T-cell (primary cell): Measurements from ENCODE around the gene DLG1. TPM values are rescaled to one million over a fixed set of nuclear protein-coding genes. Genes with fewer than 3 reads are reported as not detected.

Experiments
- ATAC-seq, 4 experiments: fragments of 200-7000 bp in 3 of 4; fragments of 150-1000 bp in 1 of 4; cut with Tn5 transposase; replicated peaks in 1 of 4; 1 replicate in 3 of 4; 2 replicates in 1 of 4; pipeline ENCODE4 v1.10.0; 2021; ENCODE audit warnings: moderate library complexity in 3 of 4, mild to moderate bottlenecking in 2 of 4, moderate number of reproducible peaks in 1 of 4
- CTCF ChIA-PET, 2 donors: fragments of 300-600 bp; sonication (Branson Sonifier 250); formaldehyde crosslinking; loops; one replicate each; lab custom pipeline; 2022; ENCODE audit warnings: antibody characterized with exemption in 2 of 2; lab: Charles Lee
- POLR2A ChIA-PET, 2 donors: fragments of 300-600 bp; sonication (Branson Sonifier 250); formaldehyde crosslinking; loops; one replicate each; lab custom pipeline; 2022; ENCODE audit warnings: antibody characterized with exemption in 2 of 2; lab: Charles Lee
- DNase-seq, 35 experiments: peaks; one replicate each; pipeline versions ENCODE4 v3.0.0 to v3.0.0-alpha.2; 2013 to 2023
- H3K27ac ChIP-seq: one replicate; pipeline ENCODE4 v1.5.1; 2013; ENCODE audit warnings: low read length
- H3K27me3 ChIP-seq, 2 experiments: replicated peaks in 1 of 2; 1 replicate in 1 of 2; 2 replicates in 1 of 2; pipeline versions ENCODE4 v1.6.1 to v1.7.0; 2013; ENCODE audit warnings: low read length in 1 of 2, mixed read lengths in 1 of 2; ENCODE audit not compliant: control insufficient read depth in 2 of 2, insufficient read depth in 2 of 2; ENCODE audit errors: extremely low read depth in 1 of 2
- H3K36me3 ChIP-seq, 2 donors: 1 replicate in 1 of 2; 2 replicates in 1 of 2; pipeline versions ENCODE4 v1.6.1 to v1.7.0; 2013; ENCODE audit warnings: low read length in 1 of 2; ENCODE audit not compliant: control insufficient read depth in 2 of 2, insufficient read depth in 1 of 2; ENCODE audit errors: extremely low read depth in 1 of 2
- H3K4me1 ChIP-seq, 2 experiments: 1 replicate in 1 of 2; 2 replicates in 1 of 2; pipeline versions ENCODE4 v1.6.1 to v1.7.0; 2013; ENCODE audit warnings: low read length in 2 of 2, mixed read lengths in 1 of 2; ENCODE audit not compliant: insufficient read depth in 2 of 2, control insufficient read depth in 1 of 2; ENCODE audit errors: extremely low read depth in 1 of 2
- H3K4me3 ChIP-seq, 2 donors: 1 replicate in 1 of 2; 2 replicates in 1 of 2; pipeline versions ENCODE4 v1.5.1 to v1.7.0; 2013; ENCODE audit warnings: mild to moderate bottlenecking in 2 of 2, low read length in 1 of 2, moderate library complexity in 1 of 2; ENCODE audit not compliant: control insufficient read depth in 1 of 2; ENCODE audit errors: extremely low read depth in 1 of 2
- H3K9me3 ChIP-seq: 2 replicates; pipeline ENCODE4 v1.7.0; 2013
- H3K27ac Mint-ChIP-seq, 2 donors: one replicate each; pipeline ENCODE4 v1.8.0; 2020 to 2021; ENCODE audit warnings: mild to moderate bottlenecking in 2 of 2, mixed read lengths in 2 of 2
- H3K27me3 Mint-ChIP-seq, 2 donors: one replicate each; pipeline ENCODE4 v1.8.0; 2021 to 2022; ENCODE audit warnings: mixed read lengths in 2 of 2
- H3K36me3 Mint-ChIP-seq: one replicate; pipeline ENCODE4 v1.8.0; 2021; ENCODE audit warnings: mixed read lengths
- H3K4me1 Mint-ChIP-seq, 3 donors: one replicate each; pipeline ENCODE4 v1.8.0; 2020 to 2022; ENCODE audit warnings: mixed read lengths in 3 of 3, mild to moderate bottlenecking in 1 of 3
- H3K4me3 Mint-ChIP-seq, 3 donors: one replicate each; pipeline ENCODE4 v1.8.0; 2020 to 2022; ENCODE audit warnings: mild to moderate bottlenecking in 3 of 3, mixed read lengths in 3 of 3, moderate library complexity in 3 of 3
- H3K9me3 Mint-ChIP-seq, 3 donors: one replicate each; pipeline ENCODE4 v1.8.0; 2020 to 2022; ENCODE audit warnings: mixed read lengths in 3 of 3
- WGBS: methylation state at CpG from one replicate; pipeline ENCODE4 v1.1.5; 2013; ENCODE audit warnings: missing lambda C conversion rate; ENCODE audit not compliant: insufficient coverage; 5-methylcytosine and 5-hydroxymethylcytosine counted together
- total RNA-seq, 35 experiments: library from RNA in 6 of 35; stranded (reverse) in 6 of 35; fragments of 120-200 nt in 1 of 35; gene quantifications; one replicate each; pipeline versions ENCODE4 v1.2.1 to v1.2.4 and lab custom pipeline; 2013 to 2026

The DLG1 gene
- total RNA-seq, 5 donors from 2014 or later (not counting 1 experiment from before 2014, with no cell fraction given) = 65.5 to 96.5 (median 68.4) TPM

DNA sequence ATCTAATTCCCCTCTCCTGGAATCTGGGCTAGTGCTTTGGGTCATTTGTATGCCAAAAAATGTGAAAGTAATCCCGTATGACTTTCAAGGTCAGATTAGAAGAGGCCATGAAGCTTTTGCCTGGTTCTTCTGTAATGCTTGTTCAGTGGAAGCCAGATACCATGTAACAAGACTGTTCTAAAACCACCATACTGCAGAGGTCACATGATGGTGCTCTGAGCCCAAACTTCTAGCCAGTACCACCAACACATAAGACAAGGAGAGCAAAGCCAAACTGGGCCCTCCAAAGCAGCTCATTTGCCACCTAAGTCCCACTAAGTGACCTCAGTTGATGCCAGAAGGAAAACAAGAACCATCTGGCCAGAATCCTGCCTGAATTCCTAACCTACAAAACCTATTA, 204.5 kb downstream of the DLG1 start:
- Histone ChIP-seq H3K9me3 (no peaks in the 10 kb centered on the region), H3K4me3 (no peak overlapping the region), H3K36me3 (peaks cover 0 to 12% of the 10 kb centered on the region in 2 donors), H3K27ac (no peak overlapping the region), H3K27me3 (no peaks in the 10 kb centered on the region), H3K4me1 (no peaks in the 10 kb centered on the region)
- no peaks in the 10 kb centered on the region for H3K27me3 Mint-ChIP-seq
- H3K4me3 Mint-ChIP-seq = no peak overlapping the region
- no peaks in the 10 kb centered on the region for H3K9me3 Mint-ChIP-seq
- no peak for ATAC-seq
- POLR2A ChIA-PET = interaction anchor here in 1 of 2 donors (0.6 kb wide), 2 partner anchors 192 to 320 kb away, joined by 3 read pairs; no protein-coding TSS in a partner anchor
- peaks cover 24% of the 10 kb centered on the region for H3K36me3 Mint-ChIP-seq
- CTCF ChIA-PET = no interaction called here
- no peak for DNase-seq
- H3K27ac Mint-ChIP-seq = peak overlapping the region in 1 of 2 donors; percentile 49
- no CpG with 5 or more reads among the region's 1 CpG for WGBS
- H3K4me1 Mint-ChIP-seq = no peaks in the 10 kb centered on the region

DNA sequence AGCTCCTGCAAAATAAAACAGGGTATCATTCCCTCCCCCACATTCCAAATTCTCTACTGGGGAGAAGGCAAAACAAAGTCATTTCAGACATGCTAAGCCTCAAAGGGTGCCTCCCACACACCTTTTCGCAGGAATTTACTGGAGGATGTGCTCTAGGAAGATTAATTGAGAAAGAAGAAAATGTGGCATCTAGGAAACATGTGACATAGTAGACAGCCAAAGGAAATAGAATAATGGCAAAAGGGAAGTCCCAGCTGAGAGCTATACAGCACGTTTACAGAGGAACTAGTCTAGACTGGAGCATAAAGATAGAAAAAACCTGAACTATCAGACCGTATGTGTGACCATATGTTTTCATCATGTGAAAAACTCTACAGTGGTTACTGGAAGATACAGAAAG, 210.0 kb downstream of the DLG1 start:
- H3K27me3 Mint-ChIP-seq = no peaks in the 10 kb centered on the region
- WGBS = no CpG with 5 or more reads among the region's 3 CpGs
- H3K36me3 Mint-ChIP-seq = peaks cover 19% of the 10 kb centered on the region
- H3K9me3 ChIP-seq = no peaks in the 10 kb centered on the region
- no peaks in the 10 kb centered on the region for H3K27me3 ChIP-seq
- ChIA-PET POLR2A (no interaction called here), CTCF (no interaction called here)
- no peak overlapping the region for H3K27ac ChIP-seq
- no peaks in the 10 kb centered on the region for H3K4me1 Mint-ChIP-seq
- no peak overlapping the region for H3K4me3 Mint-ChIP-seq
- ATAC-seq = no peak
- no peaks in the 10 kb centered on the region for H3K4me1 ChIP-seq
- no peaks in the 10 kb centered on the region for H3K9me3 Mint-ChIP-seq
- no peak overlapping the region for H3K4me3 ChIP-seq
- no peak overlapping the region for H3K27ac Mint-ChIP-seq
- peaks cover 3 to 10% of the 10 kb centered on the region in 2 donors for H3K36me3 ChIP-seq
- no peak for DNase-seq

DNA sequence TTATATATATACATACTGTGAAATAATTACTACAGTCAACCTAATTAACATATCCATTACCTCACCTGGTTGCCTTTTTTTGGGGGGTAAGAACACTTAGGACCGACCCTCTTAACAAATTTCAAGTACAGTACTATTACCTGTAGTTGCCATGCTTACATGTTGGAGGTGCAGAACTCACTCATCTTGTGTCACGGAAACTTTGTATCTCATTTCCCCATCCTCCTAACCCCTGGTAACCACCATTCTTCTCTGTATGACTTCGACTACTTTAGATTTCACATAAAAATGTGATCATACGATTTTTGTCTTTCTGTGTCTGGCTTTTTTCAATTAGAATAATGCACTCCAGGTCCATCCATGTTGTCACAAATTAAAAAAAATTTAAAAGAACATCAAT, 213.3 kb downstream of the DLG1 start:
- Mint-ChIP-seq H3K4me3 (no peak overlapping the region), H3K27ac (no peak overlapping the region), H3K9me3 (no peaks in the 10 kb centered on the region), H3K36me3 (peaks cover 28% of the 10 kb centered on the region), H3K4me1 (no peaks in the 10 kb centered on the region), H3K27me3 (no peaks in the 10 kb centered on the region)
- no peaks in the 10 kb centered on the region for H3K27me3 ChIP-seq
- ChIA-PET CTCF (no interaction called here), POLR2A (no interaction called here)
- no peaks in the 10 kb centered on the region for H3K9me3 ChIP-seq
- H3K4me1 ChIP-seq = no peaks in the 10 kb centered on the region
- ATAC-seq = no peak
- 87% methylated on average over 3 of the region's 4 CpGs for WGBS
- H3K27ac ChIP-seq = no peak overlapping the region
- H3K36me3 ChIP-seq = peaks cover 3 to 11% of the 10 kb centered on the region in 2 donors
- H3K4me3 ChIP-seq = no peak overlapping the region
- no peak for DNase-seq

GRCh38 chr3:197083486-197083885, 214.9 kb downstream of the DLG1 start:
- POLR2A ChIA-PET = interaction anchor here in 1 of 2 donors (0.6 kb wide), 1 partner anchor 1502 kb away, joined by 3 read pairs; no protein-coding TSS in a partner anchor

GRCh38 chr3:197082871-197083270, 215.5 kb downstream of the DLG1 start:
- no peaks in the 10 kb centered on the region for H3K4me1 ChIP-seq
- Mint-ChIP-seq H3K9me3 (no peaks in the 10 kb centered on the region), H3K4me3 (no peak overlapping the region), H3K36me3 (peaks cover 31% of the 10 kb centered on the region), H3K4me1 (no peaks in the 10 kb centered on the region), H3K27me3 (no peaks in the 10 kb centered on the region), H3K27ac (no peak overlapping the region)
- 100% methylated on average over 1 of the region's 2 CpGs for whole genome bisulfite sequencing
- no peak for ATAC-seq
- CTCF ChIA-PET = no interaction called here
- H3K27me3 ChIP-seq = no peaks in the 10 kb centered on the region
- no peak overlapping the region for H3K4me3 ChIP-seq
- H3K36me3 ChIP-seq = peaks cover 2 to 3% of the 10 kb centered on the region in 2 donors
- DNase-seq = no peak
- no peaks in the 10 kb centered on the region for H3K9me3 ChIP-seq
- no peak overlapping the region for H3K27ac ChIP-seq
- POLR2A ChIA-PET = no interaction called here

More at GRCh38 chr3:197083486-197083885, 214.9 kb downstream of the DLG1 start:
- Mint-ChIP-seq H3K27me3 (no peaks in the 10 kb centered on the region), H3K9me3 (no peaks in the 10 kb centered on the region), H3K27ac (no peak overlapping the region), H3K4me3 (no peak overlapping the region), H3K4me1 (no peaks in the 10 kb centered on the region), H3K36me3 (peaks cover 29% of the 10 kb centered on the region)
- Histone ChIP-seq H3K27ac (no peak overlapping the region), H3K4me1 (no peaks in the 10 kb centered on the region), H3K9me3 (no peaks in the 10 kb centered on the region), H3K27me3 (no peaks in the 10 kb centered on the region), H3K4me3 (no peak overlapping the region), H3K36me3 (peaks cover 2 to 3% of the 10 kb centered on the region in 2 donors)
- WGBS = no CpG with 5 or more reads among the region's 4 CpGs
- DNase-seq = no peak
- ATAC-seq = no peak
- CTCF ChIA-PET = no interaction called here

- WGBS = 98% methylated on average over 7 of the region's 10 CpGs
- no peak for ATAC-seq
- H3K4me1 ChIP-seq = no peaks in the 10 kb centered on the region
- Mint-ChIP-seq H3K4me3 (no peak overlapping the region), H3K4me1 (no peaks in the 10 kb centered on the region), H3K27ac (no peak overlapping the region), H3K27me3 (no peaks in the 10 kb centered on the region), H3K36me3 (peaks cover 27% of the 10 kb centered on the region), H3K9me3 (no peaks in the 10 kb centered on the region)
- ChIA-PET CTCF (interaction anchor here in 1 of 2 donors (0.6 kb wide), 1 partner anchor 245 kb away, joined by 3 read pairs; no protein-coding TSS in a partner anchor), POLR2A (no interaction called here)
- no peaks in the 10 kb centered on the region for H3K9me3 ChIP-seq
- H3K4me3 ChIP-seq = no peak overlapping the region
- H3K27ac ChIP-seq = no peak overlapping the region
- H3K27me3 ChIP-seq = no peaks in the 10 kb centered on the region
- DNase-seq = no peak
- H3K36me3 ChIP-seq = peaks cover 0 to 2% of the 10 kb centered on the region in 2 donors
Observed at GRCh38 chr3:197080344-197080743, 218.1 kb downstream of the DLG1 start.
